H1 (cell line): ENCODE results near the gene USP35. TPM values are rescaled to one million over a fixed set of nuclear protein-coding genes. Genes with fewer than 3 reads are reported as not detected.
A peak's percentile ranks its signal among the peaks of the same experiment; 100 is the strongest.

Experiments
- CTCF ChIA-PET: fragments of 300-600 bp; sonication (Branson Sonifier 250); formaldehyde crosslinking; loops from one replicate; lab custom pipeline; 2021; ENCODE audit not compliant: partially characterized antibody; lab: Charles Lee
- POLR2A ChIA-PET: fragments of 300-600 bp; sonication (Branson Sonifier 250); formaldehyde crosslinking; loops from one replicate; lab custom pipeline; 2021; ENCODE audit warnings: inconsistent platforms; ENCODE audit not compliant: partially characterized antibody; lab: Charles Lee
- DNase-seq, 2 experiments: peaks; one replicate each; pipeline versions ENCODE4 v3.0.0 to v3.0.0-alpha.2; 2010 to 2022; ENCODE audit warnings: low spot score in 2 of 2, low read depth in 1 of 2, mixed read lengths in 1 of 2
- FAIRE-seq: peaks from 2 replicates; lab custom pipeline; 2011; peaks lifted over from hg19 to GRCh38; lab: Jason Lieb, UNC
- H2AFZ ChIP-seq: 2 replicates; pipeline ENCODE4 v1.8.1; 2012; ENCODE audit warnings: low read length, inconsistent platforms
- H2AK5ac ChIP-seq: 2 replicates; pipeline ENCODE4 v1.6.1; 2013; ENCODE audit warnings: low read depth, low read length
- H2BK120ac ChIP-seq: replicated peaks from 2 replicates; pipeline ENCODE3; 2013; ENCODE audit warnings: low read depth, low read length, inconsistent platforms
- H2BK12ac ChIP-seq: 2 replicates; pipeline ENCODE4 v1.6.1; 2013; ENCODE audit warnings: low read depth, low read length
- H2BK15ac ChIP-seq: 2 replicates; pipeline ENCODE4 v1.6.1; 2013; ENCODE audit warnings: low read length
- H2BK20ac ChIP-seq: 2 replicates; pipeline ENCODE4 v1.6.1; 2013; ENCODE audit warnings: low read length
- H2BK5ac ChIP-seq: 2 replicates; pipeline ENCODE4 v1.6.1; 2013; ENCODE audit warnings: low read depth, low read length
- H3K14ac ChIP-seq: 2 replicates; pipeline ENCODE4 v1.6.1; 2013; ENCODE audit warnings: inconsistent platforms; ENCODE audit not compliant: insufficient read length
- H3K18ac ChIP-seq: 2 replicates; pipeline ENCODE4 v1.6.1; 2013; ENCODE audit warnings: low read length; ENCODE audit errors: extremely low read depth
- H3K23ac ChIP-seq: 2 replicates; pipeline ENCODE4 v1.6.1; 2013; ENCODE audit warnings: inconsistent platforms; ENCODE audit not compliant: insufficient read length
- H3K23me2 ChIP-seq: 2 replicates; pipeline ENCODE4 v1.6.1; 2013; ENCODE audit warnings: low read depth, low read length
- H3K27ac ChIP-seq: 2 replicates; pipeline ENCODE4 v1.6.1; 2011; ENCODE audit warnings: low read depth, low read length, inconsistent platforms
- H3K27me3 ChIP-seq, 4 experiments: replicated peaks in 1 of 4; 1 replicate in 1 of 4; 2 replicates in 3 of 4; pipeline versions ENCODE4 v1.6.1 to v1.8.1; 2011 to 2013; ENCODE audit warnings: low read length in 3 of 4, mild to moderate bottlenecking in 3 of 4, inconsistent platforms in 2 of 4, mixed read lengths in 2 of 4, moderate library complexity in 1 of 4; ENCODE audit not compliant: control insufficient read depth in 3 of 4, insufficient read depth in 3 of 4; ENCODE audit errors: extremely low read depth in 1 of 4
- H3K36me3 ChIP-seq, 4 experiments: 2 replicates each; pipeline versions ENCODE4 v1.6.1 to v1.8.1; 2011 to 2013; ENCODE audit warnings: mild to moderate bottlenecking in 4 of 4, low read length in 3 of 4, moderate library complexity in 2 of 4, control low read depth in 1 of 4, inconsistent platforms in 1 of 4; ENCODE audit not compliant: insufficient read depth in 4 of 4, control insufficient read depth in 2 of 4
- H3K4ac ChIP-seq: replicated peaks from 2 replicates; pipeline ENCODE3; 2013; ENCODE audit warnings: low read length, low read depth, mixed read lengths, inconsistent platforms; ENCODE audit not compliant: insufficient read length
- H3K4me1 ChIP-seq, 4 experiments: replicated peaks in 1 of 4; 1 replicate in 1 of 4; 2 replicates in 3 of 4; pipeline versions ENCODE4 v1.6.1 to v1.8.1; 2011 to 2013; ENCODE audit warnings: low read length in 3 of 4, inconsistent platforms in 2 of 4, mixed read lengths in 1 of 4; ENCODE audit not compliant: insufficient read depth in 4 of 4, control insufficient read depth in 3 of 4
- H3K4me2 ChIP-seq, 2 experiments: 2 replicates each; pipeline versions ENCODE4 v1.6.1 to v1.8.1; 2011 to 2013; ENCODE audit warnings: low read depth in 2 of 2, low read length in 2 of 2, control low read depth in 1 of 2, inconsistent platforms in 1 of 2, mild to moderate bottlenecking in 1 of 2; ENCODE audit not compliant: insufficient read depth in 1 of 2
- H3K4me3 ChIP-seq, 4 experiments: fragments of 200-600, 300-600 bp in 1 of 4; sonication (generic), shearing (Covaris generic), sonication (Bioruptor Twin) in 1 of 4; 2 replicates each; pipeline versions ENCODE4 v1.5.1 to v1.8.1; 2011 to 2016; ENCODE audit warnings: low read length in 4 of 4, low read depth in 3 of 4, control low read depth in 2 of 4, inconsistent platforms in 2 of 4, mild to moderate bottlenecking in 2 of 4, mixed read lengths in 1 of 4, moderate library complexity in 1 of 4; ENCODE audit not compliant: insufficient read depth in 2 of 4; ENCODE audit errors: extremely low read depth in 1 of 4
- H3K56ac ChIP-seq: replicated peaks from 2 replicates; pipeline ENCODE3; 2013; ENCODE audit warnings: low read depth, mild to moderate bottlenecking, mixed read lengths, low read length, inconsistent platforms; ENCODE audit not compliant: insufficient read length
- H3K79me1 ChIP-seq: 2 replicates; pipeline ENCODE4 v1.6.1; 2013; ENCODE audit warnings: low read depth, low read length, control low read depth
- H3K79me2 ChIP-seq, 2 experiments: 2 replicates each; pipeline versions ENCODE4 v1.6.1 to v1.8.1; 2012 to 2013; ENCODE audit warnings: low read length in 2 of 2, mild to moderate bottlenecking in 2 of 2, inconsistent platforms in 1 of 2; ENCODE audit not compliant: insufficient read depth in 2 of 2, control insufficient read depth in 1 of 2
- H3K9ac ChIP-seq, 4 experiments: replicated peaks in 1 of 4; 1 replicate in 1 of 4; 2 replicates in 3 of 4; pipeline versions ENCODE4 v1.6.1 to v1.8.1; 2011 to 2013; ENCODE audit warnings: low read depth in 3 of 4, low read length in 3 of 4, control low read depth in 2 of 4, mild to moderate bottlenecking in 2 of 4, moderate library complexity in 2 of 4, inconsistent platforms in 1 of 4; ENCODE audit errors: extremely low read depth in 1 of 4
- H3K9me3 ChIP-seq, 2 experiments: 2 replicates each; pipeline versions ENCODE4 v1.6.1 to v1.8.1; 2012 to 2013; ENCODE audit warnings: mild to moderate bottlenecking in 2 of 2, moderate library complexity in 2 of 2, control low read depth in 1 of 2, inconsistent platforms in 1 of 2, low read depth in 1 of 2, low read length in 1 of 2, mixed read lengths in 1 of 2; ENCODE audit not compliant: insufficient read depth in 2 of 2
- H4K20me1 ChIP-seq, 2 experiments: replicated peaks in 1 of 2; 2 replicates each; pipeline versions ENCODE3 to v1.8.1; 2011 to 2013; ENCODE audit warnings: inconsistent platforms in 2 of 2, low read length in 2 of 2, mild to moderate bottlenecking in 1 of 2; ENCODE audit not compliant: insufficient read depth in 2 of 2, control insufficient read depth in 1 of 2
- H4K5ac ChIP-seq: 2 replicates; pipeline ENCODE4 v1.6.1; 2013; ENCODE audit warnings: low read length, low read depth, mixed read lengths, inconsistent platforms; ENCODE audit not compliant: insufficient read length
- H4K8ac ChIP-seq: 2 replicates; pipeline ENCODE4 v1.8.0; 2013; ENCODE audit warnings: mild to moderate bottlenecking, moderate library complexity, low read length, inconsistent platforms; ENCODE audit not compliant: insufficient read depth; ENCODE audit errors: extremely low read depth
- H4K91ac ChIP-seq: replicated peaks from 2 replicates; pipeline ENCODE3; 2013; ENCODE audit warnings: low read length, mixed read lengths, inconsistent platforms; ENCODE audit not compliant: insufficient read length
- KDM1A ChIP-seq: fragments of 200-600, 300-600 bp; sonication (generic); IDR thresholded peaks from 2 replicates; pipeline ENCODE4 v1.7.1; 2016; ENCODE audit warnings: mild to moderate bottlenecking, low read length, borderline replicate concordance
- SUZ12 ChIP-seq: fragments of 200-600 bp; sonication (generic); IDR thresholded peaks from 2 replicates; pipeline ENCODE4 v1.6.1; 2012; ENCODE audit warnings: mild to moderate bottlenecking, inconsistent platforms, low read length, moderate library complexity, mixed read lengths
- WGBS, 2 experiments: shearing (Covaris generic) in 1 of 2; methylation state at CpG; one replicate each; pipeline versions ENCODE4 v1.1.6 to v1.1.7; 2013 to 2015; ENCODE audit warnings: low lambda C conversion rate in 2 of 2, mixed read lengths in 2 of 2, inconsistent platforms in 1 of 2, low coverage in 1 of 2, missing lambda C conversion rate in 1 of 2; ENCODE audit not compliant: insufficient replicate concordance in 2 of 2, insufficient coverage in 1 of 2, insufficient read length in 1 of 2; ENCODE audit errors: extremely low coverage in 1 of 2, missing lambda C conversion rate in 1 of 2; 5-methylcytosine and 5-hydroxymethylcytosine counted together
- polyA plus RNA-seq, 7 experiments: library from polyadenylated mRNA; depleted of rRNA in 3 of 7; stranded (reverse) in 5 of 7; unstranded in 2 of 7; fragments of >200 nt in 5 of 7; fragments of 200-250 nt in 2 of 7; gene quantifications; 1 replicate in 5 of 7; 2 replicates in 1 of 7; 4 replicates in 1 of 7; pipeline versions ENCODE4 v1.2.1 to v1.2.3, GENCODE V29; 2011 to 2013; ENCODE audit warnings: missing spikeins in 2 of 7, mixed read lengths in 2 of 7
- total RNA-seq: library from RNA; stranded (reverse); fragmentation: NEBNext Ultra II Directional; extraction: Animal tissue kit (Norgen Biotek cat#: 25700); gene quantifications from 2 replicates; pipeline ENCODE4 v1.2.1, GENCODE V29; 2021

Gene USP35
- total and polyA plus RNA-seq, 2 of the 8 experiments (the other 6 are each of a cell fraction or from before 2014, with no cell fraction given): 4.6 to 6.8 TPM

DNA sequence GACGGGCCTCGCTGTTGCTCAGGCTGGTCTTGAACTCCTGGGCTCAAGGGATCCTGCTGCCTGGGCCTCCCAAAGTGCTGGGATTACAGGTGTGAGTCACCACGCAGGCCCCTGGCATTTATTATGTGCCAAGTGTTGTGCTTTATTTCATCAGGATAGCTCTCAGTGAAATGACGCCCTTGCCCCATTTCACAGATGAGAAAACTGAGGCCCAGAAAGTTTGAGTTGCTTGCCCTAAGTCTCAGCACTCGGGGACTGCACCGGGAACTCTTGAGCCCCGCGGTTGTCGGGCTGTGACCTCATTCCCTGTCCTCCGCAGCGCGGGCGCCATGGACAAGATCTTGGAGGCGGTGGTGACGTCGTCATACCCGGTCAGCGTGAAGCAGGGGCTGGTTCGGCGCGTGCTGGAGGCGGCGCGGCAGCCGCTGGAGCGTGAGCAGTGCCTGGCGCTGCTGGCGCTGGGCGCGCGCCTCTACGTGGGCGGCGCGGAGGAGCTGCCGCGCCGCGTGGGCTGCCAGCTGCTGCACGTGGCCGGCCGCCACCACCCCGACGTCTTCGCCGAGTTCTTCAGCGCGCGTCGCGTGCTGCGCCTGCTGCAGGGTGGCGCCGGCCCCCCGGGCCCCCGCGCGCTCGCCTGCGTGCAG is 7.3 kb downstream of the USP35 start:
- H3K23ac ChIP-seq: no peak overlapping the region
- no peak overlapping the region for H2BK15ac ChIP-seq
- no peak overlapping the region for H2AFZ ChIP-seq
- no peak for DNase-seq
- H2BK5ac ChIP-seq: no peak overlapping the region
- no peak overlapping the region for H2AK5ac ChIP-seq
- no peak for FAIRE-seq
- no peak overlapping the region for H3K9ac ChIP-seq
- ChIA-PET CTCF (interaction anchor here (0.6 to 1.1 kb wide), 2 partner anchors 140 to 256 kb away, joined by 3 read pairs; no protein-coding TSS in a partner anchor), POLR2A (interaction anchor here (1.5 kb wide), 1 partner anchor 26 kb away, joined by 3 read pairs; no protein-coding TSS in a partner anchor)
- H3K79me2 ChIP-seq: no peaks in the 10 kb centered on the region
- no peaks in the 10 kb centered on the region for H3K23me2 ChIP-seq
- no peak overlapping the region for H3K56ac ChIP-seq
- H3K4me2 ChIP-seq: no peak overlapping the region
- no peak overlapping the region for H3K4ac ChIP-seq
- no peak overlapping the region for H3K18ac ChIP-seq
- TF ChIP-seq KDM1A (peak; percentile 54; the same call in 1 of the 2 replicates), SUZ12 (no peak)
- no peak overlapping the region for H3K4me3 ChIP-seq
- H3K9me3 ChIP-seq: no peaks in the 10 kb centered on the region
- 96% methylated on average over 39 of the region's 60 CpGs; no CpG with 5 or more reads in 1 of the 2 experiments for WGBS, 2 experiments
- H2BK120ac ChIP-seq: no peak overlapping the region
- no peaks in the 10 kb centered on the region for H3K36me3 ChIP-seq
- no peaks in the 10 kb centered on the region for H3K27me3 ChIP-seq
- no peaks in the 10 kb centered on the region for H3K4me1 ChIP-seq
- H4K20me1 ChIP-seq: peaks cover 2 to 3% of the 10 kb centered on the region in 2 experiments
- no peak overlapping the region for H3K27ac ChIP-seq
- H4K8ac ChIP-seq: peak overlapping the region; percentile 42
- no peak overlapping the region for H4K5ac ChIP-seq
- H2BK20ac ChIP-seq: no peak overlapping the region
- H2BK12ac ChIP-seq: no peak overlapping the region
- H3K14ac ChIP-seq: no peak overlapping the region
- H3K79me1 ChIP-seq: no peaks in the 10 kb centered on the region
- H4K91ac ChIP-seq: no peak overlapping the region
